H1 (cell line): ENCODE measurements around the gene HOXB3. TPM values are rescaled to one million over a fixed set of nuclear protein-coding genes. Genes with fewer than 3 reads are reported as not detected.

Experiments
- CTCF ChIA-PET: fragments of 300-600 bp; sonication (Branson Sonifier 250); formaldehyde crosslinking; loops from one replicate; lab custom pipeline; 2021; ENCODE audit not compliant: partially characterized antibody; lab: Charles Lee
- POLR2A ChIA-PET: fragments of 300-600 bp; sonication (Branson Sonifier 250); formaldehyde crosslinking; loops from one replicate; lab custom pipeline; 2021; ENCODE audit warnings: inconsistent platforms; ENCODE audit not compliant: partially characterized antibody; lab: Charles Lee
- DNase-seq, 2 experiments: peaks; one replicate each; pipeline versions ENCODE4 v3.0.0 to v3.0.0-alpha.2; 2010 to 2022; ENCODE audit warnings: low spot score in 2 of 2, low read depth in 1 of 2, mixed read lengths in 1 of 2
- FAIRE-seq: peaks from 2 replicates; lab custom pipeline; 2011; peaks lifted over from hg19 to GRCh38; lab: Jason Lieb, UNC
- H2AFZ ChIP-seq: 2 replicates; pipeline ENCODE4 v1.8.1; 2012; ENCODE audit warnings: low read length, inconsistent platforms
- H2AK5ac ChIP-seq: 2 replicates; pipeline ENCODE4 v1.6.1; 2013; ENCODE audit warnings: low read depth, low read length
- H2BK120ac ChIP-seq: replicated peaks from 2 replicates; pipeline ENCODE3; 2013; ENCODE audit warnings: low read depth, low read length, inconsistent platforms
- H2BK12ac ChIP-seq: 2 replicates; pipeline ENCODE4 v1.6.1; 2013; ENCODE audit warnings: low read depth, low read length
- H2BK15ac ChIP-seq: 2 replicates; pipeline ENCODE4 v1.6.1; 2013; ENCODE audit warnings: low read length
- H2BK20ac ChIP-seq: 2 replicates; pipeline ENCODE4 v1.6.1; 2013; ENCODE audit warnings: low read length
- H2BK5ac ChIP-seq: 2 replicates; pipeline ENCODE4 v1.6.1; 2013; ENCODE audit warnings: low read depth, low read length
- H3K14ac ChIP-seq: 2 replicates; pipeline ENCODE4 v1.6.1; 2013; ENCODE audit warnings: inconsistent platforms; ENCODE audit not compliant: insufficient read length
- H3K18ac ChIP-seq: 2 replicates; pipeline ENCODE4 v1.6.1; 2013; ENCODE audit warnings: low read length; ENCODE audit errors: extremely low read depth
- H3K23ac ChIP-seq: 2 replicates; pipeline ENCODE4 v1.6.1; 2013; ENCODE audit warnings: inconsistent platforms; ENCODE audit not compliant: insufficient read length
- H3K23me2 ChIP-seq: 2 replicates; pipeline ENCODE4 v1.6.1; 2013; ENCODE audit warnings: low read depth, low read length
- H3K27ac ChIP-seq: 2 replicates; pipeline ENCODE4 v1.6.1; 2011; ENCODE audit warnings: low read depth, low read length, inconsistent platforms
- H3K27me3 ChIP-seq, 4 experiments: replicated peaks in 1 of 4; 1 replicate in 1 of 4; 2 replicates in 3 of 4; pipeline versions ENCODE4 v1.6.1 to v1.8.1; 2011 to 2013; ENCODE audit warnings: low read length in 3 of 4, mild to moderate bottlenecking in 3 of 4, inconsistent platforms in 2 of 4, mixed read lengths in 2 of 4, moderate library complexity in 1 of 4; ENCODE audit not compliant: control insufficient read depth in 3 of 4, insufficient read depth in 3 of 4; ENCODE audit errors: extremely low read depth in 1 of 4
- H3K36me3 ChIP-seq, 4 experiments: 2 replicates each; pipeline versions ENCODE4 v1.6.1 to v1.8.1; 2011 to 2013; ENCODE audit warnings: mild to moderate bottlenecking in 4 of 4, low read length in 3 of 4, moderate library complexity in 2 of 4, control low read depth in 1 of 4, inconsistent platforms in 1 of 4; ENCODE audit not compliant: insufficient read depth in 4 of 4, control insufficient read depth in 2 of 4
- H3K4ac ChIP-seq: replicated peaks from 2 replicates; pipeline ENCODE3; 2013; ENCODE audit warnings: low read length, low read depth, mixed read lengths, inconsistent platforms; ENCODE audit not compliant: insufficient read length
- H3K4me1 ChIP-seq, 4 experiments: replicated peaks in 1 of 4; 1 replicate in 1 of 4; 2 replicates in 3 of 4; pipeline versions ENCODE4 v1.6.1 to v1.8.1; 2011 to 2013; ENCODE audit warnings: low read length in 3 of 4, inconsistent platforms in 2 of 4, mixed read lengths in 1 of 4; ENCODE audit not compliant: insufficient read depth in 4 of 4, control insufficient read depth in 3 of 4
- H3K4me2 ChIP-seq, 2 experiments: 2 replicates each; pipeline versions ENCODE4 v1.6.1 to v1.8.1; 2011 to 2013; ENCODE audit warnings: low read depth in 2 of 2, low read length in 2 of 2, control low read depth in 1 of 2, inconsistent platforms in 1 of 2, mild to moderate bottlenecking in 1 of 2; ENCODE audit not compliant: insufficient read depth in 1 of 2
- H3K4me3 ChIP-seq, 4 experiments: fragments of 200-600, 300-600 bp in 1 of 4; sonication (generic), shearing (Covaris generic), sonication (Bioruptor Twin) in 1 of 4; 2 replicates each; pipeline versions ENCODE4 v1.5.1 to v1.8.1; 2011 to 2016; ENCODE audit warnings: low read length in 4 of 4, low read depth in 3 of 4, control low read depth in 2 of 4, inconsistent platforms in 2 of 4, mild to moderate bottlenecking in 2 of 4, mixed read lengths in 1 of 4, moderate library complexity in 1 of 4; ENCODE audit not compliant: insufficient read depth in 2 of 4; ENCODE audit errors: extremely low read depth in 1 of 4
- H3K56ac ChIP-seq: replicated peaks from 2 replicates; pipeline ENCODE3; 2013; ENCODE audit warnings: low read depth, mild to moderate bottlenecking, mixed read lengths, low read length, inconsistent platforms; ENCODE audit not compliant: insufficient read length
- H3K79me1 ChIP-seq: 2 replicates; pipeline ENCODE4 v1.6.1; 2013; ENCODE audit warnings: low read depth, low read length, control low read depth
- H3K79me2 ChIP-seq, 2 experiments: 2 replicates each; pipeline versions ENCODE4 v1.6.1 to v1.8.1; 2012 to 2013; ENCODE audit warnings: low read length in 2 of 2, mild to moderate bottlenecking in 2 of 2, inconsistent platforms in 1 of 2; ENCODE audit not compliant: insufficient read depth in 2 of 2, control insufficient read depth in 1 of 2
- H3K9ac ChIP-seq, 4 experiments: replicated peaks in 1 of 4; 1 replicate in 1 of 4; 2 replicates in 3 of 4; pipeline versions ENCODE4 v1.6.1 to v1.8.1; 2011 to 2013; ENCODE audit warnings: low read depth in 3 of 4, low read length in 3 of 4, control low read depth in 2 of 4, mild to moderate bottlenecking in 2 of 4, moderate library complexity in 2 of 4, inconsistent platforms in 1 of 4; ENCODE audit errors: extremely low read depth in 1 of 4
- H3K9me3 ChIP-seq, 2 experiments: 2 replicates each; pipeline versions ENCODE4 v1.6.1 to v1.8.1; 2012 to 2013; ENCODE audit warnings: mild to moderate bottlenecking in 2 of 2, moderate library complexity in 2 of 2, control low read depth in 1 of 2, inconsistent platforms in 1 of 2, low read depth in 1 of 2, low read length in 1 of 2, mixed read lengths in 1 of 2; ENCODE audit not compliant: insufficient read depth in 2 of 2
- H4K20me1 ChIP-seq, 2 experiments: replicated peaks in 1 of 2; 2 replicates each; pipeline versions ENCODE3 to v1.8.1; 2011 to 2013; ENCODE audit warnings: inconsistent platforms in 2 of 2, low read length in 2 of 2, mild to moderate bottlenecking in 1 of 2; ENCODE audit not compliant: insufficient read depth in 2 of 2, control insufficient read depth in 1 of 2
- H4K5ac ChIP-seq: 2 replicates; pipeline ENCODE4 v1.6.1; 2013; ENCODE audit warnings: low read length, low read depth, mixed read lengths, inconsistent platforms; ENCODE audit not compliant: insufficient read length
- H4K8ac ChIP-seq: 2 replicates; pipeline ENCODE4 v1.8.0; 2013; ENCODE audit warnings: mild to moderate bottlenecking, moderate library complexity, low read length, inconsistent platforms; ENCODE audit not compliant: insufficient read depth; ENCODE audit errors: extremely low read depth
- H4K91ac ChIP-seq: replicated peaks from 2 replicates; pipeline ENCODE3; 2013; ENCODE audit warnings: low read length, mixed read lengths, inconsistent platforms; ENCODE audit not compliant: insufficient read length
- CTBP2 ChIP-seq: IDR thresholded peaks from 2 replicates; pipeline ENCODE4 v1.7.0; 2011; ENCODE audit warnings: borderline replicate concordance, mild to moderate bottlenecking, moderate library complexity, mixed read lengths, low read length; ENCODE audit not compliant: insufficient read depth, insufficient read length
- CTCF ChIP-seq, 3 experiments: IDR thresholded peaks; 1 replicate in 2 of 3; 2 replicates in 1 of 3; pipeline versions ENCODE4 v1.5.1 to v1.6.1; 2011; ENCODE audit warnings: low read length in 3 of 3, mild to moderate bottlenecking in 3 of 3, inconsistent platforms in 2 of 3, low read depth in 1 of 3, moderate library complexity in 1 of 3; ENCODE audit not compliant: insufficient read depth in 1 of 3; ENCODE audit errors: control extremely low read depth in 1 of 3
- MAFK ChIP-seq: IDR thresholded peaks from 2 replicates; pipeline ENCODE4 v1.6.1; 2012; ENCODE audit warnings: low read depth, mild to moderate bottlenecking, improper control_type of control experiment, low read length
- NANOG ChIP-seq: IDR thresholded peaks from 2 replicates; pipeline ENCODE4 v1.6.1; 2011; ENCODE audit warnings: low read length, low read depth, mild to moderate bottlenecking, inconsistent platforms; ENCODE audit not compliant: insufficient read depth, poor library complexity, severe bottlenecking
- POLR2A ChIP-seq, 2 experiments: IDR thresholded peaks; 1 replicate in 1 of 2; 2 replicates in 1 of 2; pipeline ENCODE4 v1.6.1; 2011; ENCODE audit warnings: low read depth in 2 of 2, low read length in 2 of 2, mild to moderate bottlenecking in 2 of 2; ENCODE audit errors: control extremely low read depth in 1 of 2
- SP1 ChIP-seq: IDR thresholded peaks from 2 replicates; pipeline ENCODE4 v1.6.1; 2011; ENCODE audit warnings: low read depth, low read length
- SP2 ChIP-seq: IDR thresholded peaks from 2 replicates; pipeline ENCODE4 v1.6.1; 2012; ENCODE audit warnings: mild to moderate bottlenecking, low read length, inconsistent platforms
- WGBS, 2 experiments: shearing (Covaris generic) in 1 of 2; methylation state at CpG; one replicate each; pipeline versions ENCODE4 v1.1.6 to v1.1.7; 2013 to 2015; ENCODE audit warnings: low lambda C conversion rate in 2 of 2, mixed read lengths in 2 of 2, inconsistent platforms in 1 of 2, low coverage in 1 of 2, missing lambda C conversion rate in 1 of 2; ENCODE audit not compliant: insufficient replicate concordance in 2 of 2, insufficient coverage in 1 of 2, insufficient read length in 1 of 2; ENCODE audit errors: extremely low coverage in 1 of 2, missing lambda C conversion rate in 1 of 2; 5-methylcytosine and 5-hydroxymethylcytosine counted together
- polyA plus RNA-seq, 7 experiments: library from polyadenylated mRNA; depleted of rRNA in 3 of 7; stranded (reverse) in 5 of 7; unstranded in 2 of 7; fragments of >200 nt in 5 of 7; fragments of 200-250 nt in 2 of 7; gene quantifications; 1 replicate in 5 of 7; 2 replicates in 1 of 7; 4 replicates in 1 of 7; pipeline versions ENCODE4 v1.2.1 to v1.2.3, GENCODE V29; 2011 to 2013; ENCODE audit warnings: missing spikeins in 2 of 7, mixed read lengths in 2 of 7
- total RNA-seq: library from RNA; stranded (reverse); fragmentation: NEBNext Ultra II Directional; extraction: Animal tissue kit (Norgen Biotek cat#: 25700); gene quantifications from 2 replicates; pipeline ENCODE4 v1.2.1, GENCODE V29; 2021
- TF ChIP-seq, protein P1 (sequence below): IDR thresholded peaks from 2 replicates; pipeline ENCODE4 v1.6.1; 2011; ENCODE audit warnings: low read length, improper control_type of control experiment

HOXB3 gene
- total and polyA plus RNA-seq, 2 of the 8 experiments (the other 6 are each of a cell fraction or from before 2014, with no cell fraction given), result not detected

DNA sequence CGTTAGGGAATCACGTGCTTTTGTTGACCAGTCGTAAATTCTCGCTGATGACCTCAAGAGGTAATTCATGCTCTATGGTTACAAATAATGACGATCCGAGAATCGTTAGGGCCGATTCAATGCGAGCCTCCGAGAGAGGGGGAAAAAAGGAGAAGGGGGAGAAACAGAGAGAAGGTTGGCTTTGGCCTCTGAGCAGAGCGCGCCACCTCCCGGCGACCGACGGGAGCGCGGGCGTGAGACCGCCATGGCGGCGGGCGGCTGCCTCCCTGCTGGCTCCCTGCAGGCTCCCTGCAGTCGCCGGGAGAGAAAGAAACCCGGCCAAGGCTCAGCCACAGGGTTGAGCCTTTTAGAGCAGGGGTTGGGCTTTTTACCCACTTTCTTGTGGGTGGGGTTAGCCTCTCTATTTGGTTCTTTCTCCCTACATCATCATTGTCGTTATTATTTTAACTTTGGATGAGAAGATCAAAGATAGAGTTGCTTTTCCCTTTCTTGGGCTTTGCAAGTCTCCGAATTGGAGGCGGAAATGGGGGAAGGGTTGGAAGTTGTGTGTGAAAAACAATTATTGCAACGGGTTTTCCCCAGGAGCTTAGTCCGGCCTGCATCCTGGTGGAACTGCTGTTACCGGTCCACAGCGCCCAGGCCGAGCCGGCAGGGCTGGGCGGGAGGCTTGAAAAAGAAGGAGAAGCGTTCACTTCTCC lies 3.9 kb upstream of the HOXB3 start:
- Histone ChIP-seq H3K4me3 (no peak overlapping the region), H3K4me2 (peak overlapping the region in 1 of 2 experiments; percentile 45; a peak in 3 of 4 replicates), H3K4ac (no peak overlapping the region), H4K5ac (no peak overlapping the region), H3K14ac (no peak overlapping the region), H3K23ac (no peak overlapping the region), H4K8ac (no peak overlapping the region), H3K18ac (no peak overlapping the region; the same call in 1 of the 2 replicates), H2BK20ac (no peak overlapping the region), H3K79me2 (no peaks in the 10 kb centered on the region), H2BK12ac (no peak overlapping the region), H3K27ac (no peak overlapping the region), H4K91ac (no peak overlapping the region), H3K56ac (no peak overlapping the region), H2BK15ac (no peak overlapping the region), H3K36me3 (no peaks in the 10 kb centered on the region; a peak in 1 of 8 replicates), H3K79me1 (no peaks in the 10 kb centered on the region), H2BK120ac (no peak overlapping the region), H3K23me2 (no peaks in the 10 kb centered on the region; the same call in 1 of the 2 replicates), H3K9ac (no peak overlapping the region), H4K20me1 (peaks cover 37 to 45% of the 10 kb centered on the region in 2 experiments), H3K4me1 (peaks cover 0 to 12% (median 4%) of the 10 kb centered on the region in 4 experiments; a peak in 5 of 7 replicates), H3K27me3 (peaks cover 96 to 100% (median 99%) of the 10 kb centered on the region in 4 experiments), H2BK5ac (no peak overlapping the region), H2AK5ac (no peak overlapping the region), H2AFZ (no peak overlapping the region), H3K9me3 (no peaks in the 10 kb centered on the region; a peak in 1 of 4 replicates)
- ChIA-PET CTCF (interaction anchor here (0.7 to 7.0 kb wide), 39 partner anchors 15 to 435 kb away, joined by 3 to 53 read pairs (median 5); partner anchors contain the start of gene HOXB9), POLR2A (no interaction called here)
- DNase-seq (peak; percentile 51 to 95), FAIRE-seq (no peak)
- WGBS, 2 experiments, result 4% methylated on average over 33 of the region's 37 CpGs; no CpG with 5 or more reads in 1 of the 2 experiments
- TF ChIP-seq POLR2A (IDR thresholded peaks at IDR 0.05; ENCODE audit: control extremely low read depth in 1 of 2, low read depth in 2 of 2, low read length in 2 of 2) (no peak), CTBP2 (no peak), SP2 (no peak), MAFK (no peak), NANOG (no peak), SP1 (peak; percentile 49; the same call in 1 of the 2 replicates), CTCF (IDR thresholded peaks at IDR 0.05; ENCODE audit: control extremely low read depth in 1 of 3, insufficient read depth in 1 of 3, low read depth in 1 of 3, low read length in 3 of 3) (peak; percentile 86 to 89 (median 89))
- TF ChIP-seq, protein P1, sequence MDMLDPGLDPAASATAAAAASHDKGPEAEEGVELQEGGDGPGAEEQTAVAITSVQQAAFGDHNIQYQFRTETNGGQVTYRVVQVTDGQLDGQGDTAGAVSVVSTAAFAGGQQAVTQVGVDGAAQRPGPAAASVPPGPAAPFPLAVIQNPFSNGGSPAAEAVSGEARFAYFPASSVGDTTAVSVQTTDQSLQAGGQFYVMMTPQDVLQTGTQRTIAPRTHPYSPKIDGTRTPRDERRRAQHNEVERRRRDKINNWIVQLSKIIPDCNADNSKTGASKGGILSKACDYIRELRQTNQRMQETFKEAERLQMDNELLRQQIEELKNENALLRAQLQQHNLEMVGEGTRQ, result peak; percentile 11; the same call in 1 of the 2 replicates
